ENCODE data around the gene SLIT3.

DNA sequence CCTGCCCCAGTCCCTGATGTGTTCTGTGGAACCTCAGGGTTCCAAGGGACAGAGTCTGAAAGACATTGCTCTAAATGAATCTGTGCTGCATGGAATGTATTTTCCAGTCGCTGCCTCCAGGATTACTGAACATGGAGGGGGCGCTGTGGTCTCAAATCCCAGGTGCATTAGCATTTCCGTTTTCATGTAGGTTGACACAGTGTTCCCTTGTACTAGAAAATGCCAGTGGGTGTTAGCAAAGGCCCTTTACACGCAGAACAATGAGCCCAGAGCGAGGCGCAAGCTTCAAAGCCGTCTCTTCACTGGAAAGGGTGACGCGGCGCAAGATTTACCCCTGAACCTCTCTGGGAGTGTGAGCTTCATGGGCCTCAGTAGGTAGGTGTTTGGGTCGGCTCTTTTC is 308.3 kb downstream of the SLIT3 start:
- TF ChIP-seq CTCF (IDR thresholded peaks at IDR 0.05; ENCODE audit: insufficient read depth, low read length, poor library complexity, severe bottlenecking) (no peak), EZH2phosphoT487 (conservative IDR thresholded peaks at IDR 0.05; ENCODE audit: low read length) (no peak)

All from SU-DHL-6 (cell line).